Nephron (organoid): Measurements from ENCODE around the gene RALGPS1.

ENCODE experiments used
- H3K27ac Mint-ChIP-seq, 3 experiments: 2 replicates each; pipeline ENCODE4 v1.8.0; 2020; ENCODE audit warnings: mixed read lengths in 3 of 3, mild to moderate bottlenecking in 2 of 3, moderate library complexity in 1 of 3
- H3K27me3 Mint-ChIP-seq: 2 replicates; pipeline ENCODE4 v1.8.0; 2021; ENCODE audit warnings: low read depth, mild to moderate bottlenecking, moderate library complexity, mixed read lengths
- H3K36me3 Mint-ChIP-seq: 2 replicates; pipeline ENCODE4 v1.8.0; 2020; ENCODE audit warnings: low read depth, mixed read lengths
- H3K4me1 Mint-ChIP-seq: 2 replicates; pipeline ENCODE4 v1.8.0; 2020; ENCODE audit warnings: mixed read lengths
- H3K4me3 Mint-ChIP-seq, 3 experiments: 2 replicates each; pipeline ENCODE4 v1.8.0; 2020; ENCODE audit warnings: mild to moderate bottlenecking in 3 of 3, mixed read lengths in 3 of 3, moderate library complexity in 2 of 3
- H3K9me3 Mint-ChIP-seq: 2 replicates; pipeline ENCODE4 v1.8.0; 2020; ENCODE audit warnings: mixed read lengths
- TF ChIP-seq, protein P1 (sequence below), 3 experiments: fragments of 200-600 bp; sonication (generic); IDR thresholded peaks; one replicate each; pipeline ENCODE4 v1.5.0; 2021; ENCODE audit warnings: antibody characterized with exemption in 3 of 3; ENCODE audit not compliant: unreplicated experiment in 3 of 3

The RALGPS1 gene

GRCh38 chr9:127112735-127113161, 198.2 kb downstream of the RALGPS1 start:
- no peak overlapping the region for H3K4me3 Mint-ChIP-seq
- TF ChIP-seq, protein P1, sequence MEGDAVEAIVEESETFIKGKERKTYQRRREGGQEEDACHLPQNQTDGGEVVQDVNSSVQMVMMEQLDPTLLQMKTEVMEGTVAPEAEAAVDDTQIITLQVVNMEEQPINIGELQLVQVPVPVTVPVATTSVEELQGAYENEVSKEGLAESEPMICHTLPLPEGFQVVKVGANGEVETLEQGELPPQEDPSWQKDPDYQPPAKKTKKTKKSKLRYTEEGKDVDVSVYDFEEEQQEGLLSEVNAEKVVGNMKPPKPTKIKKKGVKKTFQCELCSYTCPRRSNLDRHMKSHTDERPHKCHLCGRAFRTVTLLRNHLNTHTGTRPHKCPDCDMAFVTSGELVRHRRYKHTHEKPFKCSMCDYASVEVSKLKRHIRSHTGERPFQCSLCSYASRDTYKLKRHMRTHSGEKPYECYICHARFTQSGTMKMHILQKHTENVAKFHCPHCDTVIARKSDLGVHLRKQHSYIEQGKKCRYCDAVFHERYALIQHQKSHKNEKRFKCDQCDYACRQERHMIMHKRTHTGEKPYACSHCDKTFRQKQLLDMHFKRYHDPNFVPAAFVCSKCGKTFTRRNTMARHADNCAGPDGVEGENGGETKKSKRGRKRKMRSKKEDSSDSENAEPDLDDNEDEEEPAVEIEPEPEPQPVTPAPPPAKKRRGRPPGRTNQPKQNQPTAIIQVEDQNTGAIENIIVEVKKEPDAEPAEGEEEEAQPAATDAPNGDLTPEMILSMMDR (IDR thresholded peaks at IDR 0.05; ENCODE audit: unreplicated experiment in 3 of 3) = no peak
- H3K9me3 Mint-ChIP-seq = no peaks in the 10 kb centered on the region
- peaks cover 20% of the 10 kb centered on the region for H3K4me1 Mint-ChIP-seq
- no peak overlapping the region for H3K27ac Mint-ChIP-seq
- H3K27me3 Mint-ChIP-seq = no peaks in the 10 kb centered on the region
- H3K36me3 Mint-ChIP-seq = peaks cover 20% of the 10 kb centered on the region

- TF ChIP-seq, protein P1 (IDR thresholded peaks at IDR 0.05; ENCODE audit: unreplicated experiment in 3 of 3) = no peak
- Mint-ChIP-seq H3K4me3 (no peak overlapping the region), H3K36me3 (peaks cover 16% of the 10 kb centered on the region), H3K4me1 (peaks cover 25% of the 10 kb centered on the region), H3K27me3 (no peaks in the 10 kb centered on the region), H3K27ac (no peak overlapping the region), H3K9me3 (no peaks in the 10 kb centered on the region)
Measured at GRCh38 chr9:127113191-127113972, 198.8 kb downstream of the RALGPS1 start.

DNA sequence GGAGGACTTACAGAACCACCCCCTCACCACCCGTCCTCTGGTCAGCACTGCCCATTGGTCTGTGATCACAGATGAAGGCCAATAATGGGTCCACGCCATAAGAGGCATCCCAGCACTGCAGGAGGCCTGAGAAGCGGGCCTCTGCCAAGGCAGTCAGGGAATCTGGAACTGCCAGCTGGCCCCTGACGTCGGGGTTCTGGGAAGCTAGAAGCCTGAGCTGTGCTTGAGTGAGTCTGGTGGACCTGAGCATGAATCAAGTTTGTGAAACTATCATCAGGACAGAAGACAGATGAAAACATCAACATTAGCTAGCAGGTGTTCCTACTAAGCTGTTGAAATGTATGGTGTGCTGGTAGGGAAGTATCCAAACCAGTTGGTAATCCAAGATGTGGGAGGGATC, 200.0 kb downstream of the RALGPS1 start:
- Mint-ChIP-seq H3K4me3 (no peak overlapping the region), H3K36me3 (peaks cover 9% of the 10 kb centered on the region), H3K4me1 (peaks cover 35% of the 10 kb centered on the region), H3K27me3 (no peaks in the 10 kb centered on the region), H3K27ac (no peak overlapping the region), H3K9me3 (no peaks in the 10 kb centered on the region)
- TF ChIP-seq, protein P1 (IDR thresholded peaks at IDR 0.05; ENCODE audit: unreplicated experiment in 3 of 3) = no peak

- Mint-ChIP-seq H3K9me3 (no peaks in the 10 kb centered on the region), H3K4me3 (no peak overlapping the region), H3K27ac (no peak overlapping the region), H3K36me3 (no peaks in the 10 kb centered on the region), H3K27me3 (no peaks in the 10 kb centered on the region), H3K4me1 (peaks cover 40% of the 10 kb centered on the region)
- TF ChIP-seq, protein P1 (IDR thresholded peaks at IDR 0.05; ENCODE audit: unreplicated experiment in 3 of 3) = no peak
Measured at GRCh38 chr9:127116088-127116726, 201.6 kb downstream of the RALGPS1 start.

- Mint-ChIP-seq H3K27ac (peak overlapping the region in 1 of 3 experiments; percentile 1), H3K4me1 (peaks cover 47% of the 10 kb centered on the region), H3K4me3 (no peak overlapping the region), H3K27me3 (no peaks in the 10 kb centered on the region), H3K9me3 (no peaks in the 10 kb centered on the region), H3K36me3 (no peaks in the 10 kb centered on the region)
- TF ChIP-seq, protein P1 (IDR thresholded peaks at IDR 0.05; ENCODE audit: unreplicated experiment in 3 of 3) = no peak
Measured at GRCh38 chr9:127116957-127117356, 202.4 kb downstream of the RALGPS1 start.
